NCI-H1417 treated with DMSO at 0.1 percent for 48 hours (cell line): ENCODE data around the gene GP1BB.

Experiments used
- DNase-seq: peaks from one replicate; lab custom pipeline; 2025; lab: John Stamatoyannopoulos, UW

Gene GP1BB

GRCh38 chr22:19727310-19728150, 4.2 kb downstream of the GP1BB start:
- DNase-seq, result no peak

GRCh38 chr22:19728271-19728670, 4.9 kb downstream of the GP1BB start:
- DNase-seq, result no peak

- no peak for DNase-seq
These were observed 5.5 kb downstream of the GP1BB start for GRCh38 chr22:19728836-19729235.

- DNase-seq, result no peak
These were observed 6.2 kb downstream of the GP1BB start for GRCh38 chr22:19729507-19729906.

- no peak for DNase-seq
These were observed 6.9 kb downstream of the GP1BB start for GRCh38 chr22:19730198-19730597.

DNA sequence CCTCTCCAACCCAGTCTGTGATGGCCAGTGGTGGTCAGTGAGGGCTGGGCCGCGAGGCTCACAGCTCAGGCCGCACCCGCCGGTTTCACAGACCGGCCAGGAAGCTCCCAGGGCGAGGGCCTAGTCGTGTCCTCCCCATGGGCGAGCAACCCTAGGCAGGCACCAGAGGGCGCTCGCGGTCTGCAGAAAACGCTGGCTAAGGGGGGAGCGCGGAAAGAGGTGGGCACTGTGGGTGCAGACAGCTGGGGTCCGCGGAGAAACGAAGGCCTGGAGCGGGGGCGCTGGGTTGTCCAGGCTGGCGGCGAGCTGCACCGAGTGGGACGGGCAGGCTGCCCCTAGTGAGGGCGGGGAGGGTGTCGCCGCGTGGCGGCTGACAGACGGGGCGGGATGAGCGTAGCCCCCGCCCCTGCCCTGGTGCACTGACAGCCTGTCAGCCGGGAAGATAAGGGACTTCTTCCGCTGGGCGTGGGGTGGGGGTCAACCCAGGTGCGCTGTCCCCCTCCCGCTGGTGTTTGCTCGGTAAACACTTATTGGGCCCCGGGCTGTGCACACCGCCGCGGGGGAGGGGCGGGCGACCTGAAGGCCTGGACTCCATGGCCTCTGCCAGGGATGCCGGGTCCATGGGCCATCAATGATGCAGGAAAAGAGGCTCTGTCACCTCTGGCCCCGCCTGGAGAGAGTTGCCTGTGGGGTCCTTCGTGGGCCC, 7.5 kb downstream of the GP1BB start:
- peak; percentile 52 for DNase-seq

GRCh38 chr22:19731361-19732135, 8.2 kb downstream of the GP1BB start:
- DNase-seq, result no peak

DNA sequence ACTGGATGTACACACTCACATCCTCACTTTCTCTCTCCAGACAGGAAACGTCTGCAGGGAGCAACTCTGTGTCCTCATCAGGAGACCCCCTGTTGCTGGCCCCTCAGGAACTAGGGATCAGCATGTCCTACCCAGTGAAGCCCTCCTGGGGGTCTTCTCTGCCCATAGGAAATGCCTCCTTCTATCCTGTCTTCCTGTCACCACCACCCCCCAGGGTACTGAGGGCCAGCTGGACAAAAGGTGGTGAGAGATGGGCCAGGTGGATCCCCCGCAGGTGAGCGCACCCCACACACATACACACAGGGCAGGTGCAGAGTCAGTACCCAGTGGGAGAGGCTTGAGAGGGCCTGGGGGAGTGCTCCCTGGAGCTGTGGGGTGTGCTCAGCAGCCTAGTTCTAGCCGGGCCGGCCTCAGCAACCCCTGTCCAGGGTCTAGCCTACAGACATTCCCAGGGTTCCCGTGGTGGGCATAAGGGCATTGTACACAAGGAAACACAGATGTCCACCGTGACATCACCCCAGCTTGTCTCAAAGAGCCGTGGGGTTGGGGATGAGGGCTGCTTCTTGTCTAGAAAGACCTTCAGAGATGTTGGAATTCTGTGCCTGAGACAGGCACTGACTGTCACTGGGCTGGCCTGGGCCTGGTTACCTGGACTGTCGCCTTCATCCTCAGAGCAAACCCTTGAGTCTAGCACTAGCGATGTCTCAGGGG, 9.2 kb downstream of the GP1BB start:
- no peak for DNase-seq

DNA sequence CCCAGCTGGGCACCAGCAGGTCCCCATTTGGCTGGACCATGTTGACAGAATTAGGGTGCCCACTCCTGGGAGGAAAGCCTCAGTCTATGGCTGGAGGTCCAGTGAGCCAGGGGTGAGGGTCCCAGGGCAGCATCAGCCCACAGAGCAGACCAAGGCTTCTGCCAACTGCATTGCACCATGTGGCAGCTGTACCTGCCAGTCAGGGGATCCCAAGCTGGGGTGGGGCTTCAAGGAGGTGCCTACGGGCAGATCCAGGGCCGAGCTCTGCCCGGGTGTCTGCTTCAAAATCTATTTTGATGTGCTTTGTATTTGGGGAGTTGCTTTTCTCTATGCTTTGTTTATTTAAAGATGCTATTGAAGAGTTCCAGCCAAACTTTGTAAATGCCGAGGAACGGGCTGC, 10.4 kb downstream of the GP1BB start:
- no peak for DNase-seq

GRCh38 chr22:19734163-19734562, 10.8 kb downstream of the GP1BB start:
- DNase-seq, result no peak

DNA sequence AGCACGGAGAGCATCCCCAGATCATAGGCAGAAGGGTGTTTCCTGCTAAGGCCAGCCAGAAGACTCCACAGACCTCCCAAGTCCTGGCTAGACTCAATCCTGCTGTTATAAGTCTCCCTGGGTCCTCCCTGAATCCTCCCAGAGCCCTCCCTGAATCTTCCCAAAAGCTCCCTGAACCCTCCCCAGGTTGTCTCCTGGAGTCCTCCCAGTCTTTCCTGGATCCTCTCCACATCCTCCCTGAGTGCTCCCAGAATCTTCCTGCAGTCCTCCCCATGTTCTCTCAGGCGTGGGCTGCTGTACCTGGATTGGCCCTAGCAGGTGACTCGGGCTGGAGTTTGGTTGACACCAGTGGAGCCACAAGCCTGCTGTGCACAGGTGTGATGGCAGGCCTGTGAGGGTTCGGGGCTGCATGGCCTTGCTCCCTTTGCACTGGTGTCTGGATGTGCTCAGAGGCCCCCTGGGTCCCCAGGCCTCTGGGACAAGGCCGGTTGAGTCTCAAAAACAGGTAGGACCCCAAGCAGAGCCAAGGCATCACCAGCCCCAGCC, 11.6 kb downstream of the GP1BB start:
- no peak for DNase-seq

GRCh38 chr22:19735665-19736510, 12.5 kb downstream of the GP1BB start:
- no peak for DNase-seq

- DNase-seq, result no peak
These were observed 14.7 kb downstream of the GP1BB start for GRCh38 chr22:19737846-19738663.

DNA sequence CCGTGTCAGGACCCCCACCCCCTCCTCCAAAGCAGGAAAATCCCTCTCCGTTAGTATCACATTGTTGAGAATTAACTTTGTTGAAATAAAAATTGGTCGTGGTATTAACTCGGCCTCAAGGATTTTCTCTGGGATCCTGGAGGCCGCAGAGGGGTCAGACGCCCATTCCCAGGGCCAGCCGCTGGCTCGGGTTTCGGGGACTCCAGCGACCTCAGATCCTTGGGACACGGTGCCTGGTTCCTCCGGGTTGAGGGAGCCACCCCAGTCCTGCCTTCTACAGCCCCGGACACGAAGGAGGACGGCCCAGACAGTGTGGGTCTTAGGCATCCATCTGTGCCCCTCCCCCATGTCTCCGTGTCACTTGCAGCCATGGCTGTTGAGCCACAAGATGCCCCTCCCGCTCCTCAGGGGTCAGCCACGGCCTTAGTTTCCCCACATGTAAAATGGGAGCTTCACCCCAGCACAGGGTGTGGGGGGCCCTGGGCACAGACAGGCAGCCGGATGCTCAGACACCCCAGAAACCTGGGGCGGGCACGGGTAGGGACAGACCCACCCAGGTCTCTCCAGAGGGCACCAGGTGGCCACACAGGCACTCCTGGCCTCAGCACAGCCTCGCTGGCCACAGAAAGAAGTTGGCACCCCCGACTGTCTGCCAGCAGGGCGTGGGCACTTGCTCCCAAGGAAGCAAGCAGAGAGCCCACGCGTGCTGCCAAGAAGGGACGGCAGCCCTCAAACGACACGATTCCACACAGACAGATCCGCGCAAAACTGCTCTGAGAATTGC, 15.5 kb downstream of the GP1BB start:
- DNase-seq, result no peak

DNA sequence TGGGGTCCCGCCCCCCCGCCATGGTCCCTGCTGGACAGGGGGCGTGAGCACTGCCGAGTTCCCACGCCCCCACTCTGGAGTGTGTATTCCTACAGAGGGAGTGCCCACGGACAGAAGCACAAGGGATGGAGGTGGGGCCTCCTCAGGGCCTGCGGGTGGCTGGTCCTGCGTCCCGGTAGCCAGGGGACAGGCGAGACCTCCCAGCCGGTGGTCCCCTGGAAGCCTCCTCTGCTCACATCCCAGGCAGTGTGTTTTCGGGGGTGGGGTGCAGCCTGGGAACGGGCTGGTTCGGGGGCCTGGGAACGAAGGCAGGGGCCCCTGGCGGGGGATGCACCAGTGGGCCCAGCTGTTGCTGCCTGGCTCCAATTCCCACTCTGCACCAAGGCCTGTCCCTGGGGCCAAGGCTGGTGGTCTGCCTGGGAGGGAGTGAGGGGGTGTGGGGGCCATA, 16.1 kb downstream of the GP1BB start:
- DNase-seq, result no peak

DNA sequence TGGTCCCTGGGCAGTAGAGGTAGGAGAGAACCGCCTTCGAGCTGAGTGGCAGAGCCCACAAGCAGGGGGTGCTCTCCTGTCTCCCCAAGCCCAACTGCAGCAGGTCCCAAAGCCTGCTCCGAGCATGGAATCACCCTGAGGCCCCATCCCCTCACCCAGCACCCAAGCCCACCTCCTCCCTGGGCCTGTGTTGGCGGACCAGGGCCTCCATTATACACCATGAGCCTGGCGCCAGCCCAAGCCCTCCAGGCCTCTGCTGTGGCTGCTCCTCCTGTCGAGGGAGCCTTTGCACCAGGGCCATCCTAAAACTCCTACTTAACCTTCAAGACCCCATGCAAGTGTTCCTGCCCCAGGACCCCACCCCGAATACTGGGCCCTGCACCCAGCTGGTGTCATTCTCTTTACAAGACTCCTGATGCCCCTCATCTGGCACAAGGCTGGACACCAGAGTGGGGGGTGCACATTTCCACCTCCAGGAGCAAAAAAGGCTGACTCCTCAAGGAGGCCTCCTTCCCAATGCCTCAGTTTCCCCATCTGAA, 16.6 kb downstream of the GP1BB start:
- no peak for DNase-seq

- no peak for DNase-seq
These were observed 17.2 kb downstream of the GP1BB start for GRCh38 chr22:19740586-19740985.

- DNase-seq, result no peak
These were observed 17.7 kb downstream of the GP1BB start for GRCh38 chr22:19741053-19741452.
